Stimulated activated CD4-positive, alpha-beta T cell treated with anti-CD3 and anti-CD28 coated beads, Interleukin-2, amount 100 ng/mL, for 4 hours (primary cell): ENCODE results near the gene KIF21A.
"Not testable (repeated sequence)": the region's sequence is repeated elsewhere in the genome, so short reads cannot be mapped to it uniquely, and the experiment has no call there.

Experiments used
- DNase-seq: peaks from one replicate; pipeline ENCODE4 v3.0.0-alpha.2; 2020; ENCODE audit warnings: low read depth

The KIF21A gene

GRCh38 chr12:39344926-39345325, 98.0 kb downstream of the KIF21A start:
- DNase-seq = no peak

- DNase-seq = no peak
Observed at GRCh38 chr12:39343665-39344064, 99.3 kb downstream of the KIF21A start.

- no peak for DNase-seq
Observed at GRCh38 chr12:39341761-39342160, 101.2 kb downstream of the KIF21A start.

- no peak for DNase-seq
Observed at GRCh38 chr12:39341179-39341578, 101.7 kb downstream of the KIF21A start.

- no peak for DNase-seq
Observed at GRCh38 chr12:39332661-39333175, 110.2 kb downstream of the KIF21A start.

- no peak for DNase-seq
Observed at GRCh38 chr12:39331539-39332261, 111.2 kb downstream of the KIF21A start.

- no peak for DNase-seq
Observed at GRCh38 chr12:39329876-39330275, 113.0 kb downstream of the KIF21A start.

GRCh38 chr12:39329018-39329417, 113.9 kb downstream of the KIF21A start:
- DNase-seq = no peak

GRCh38 chr12:39327965-39328364, 115.0 kb downstream of the KIF21A start:
- DNase-seq = no peak

- DNase-seq = no peak
Observed at GRCh38 chr12:39327510-39327909, 115.4 kb downstream of the KIF21A start.

GRCh38 chr12:39319180-39319579, 123.7 kb downstream of the KIF21A start:
- no peak for DNase-seq

- DNase-seq = no peak
Observed at GRCh38 chr12:39314547-39314946, 128.4 kb downstream of the KIF21A start.

GRCh38 chr12:39309516-39309915, 133.4 kb downstream of the KIF21A start:
- no peak for DNase-seq

GRCh38 chr12:39301422-39301821, 141.5 kb downstream of the KIF21A start:
- DNase-seq = no peak

- DNase-seq = no peak
Observed at GRCh38 chr12:39300799-39301198, 142.1 kb downstream of the KIF21A start.

- no peak for DNase-seq
Observed at GRCh38 chr12:39297891-39298290, 145.0 kb downstream of the KIF21A start.

GRCh38 chr12:39296496-39296895, 146.4 kb downstream of the KIF21A start:
- no peak for DNase-seq

GRCh38 chr12:39295593-39295992, 147.3 kb downstream of the KIF21A start:
- DNase-seq = not testable (repeated sequence)

GRCh38 chr12:39294715-39295114, 148.2 kb downstream of the KIF21A start:
- DNase-seq = no peak

- DNase-seq = no peak
Observed at GRCh38 chr12:39292125-39292630, 150.7 kb downstream of the KIF21A start.

- DNase-seq = no peak
Observed at GRCh38 chr12:39287817-39288216, 155.1 kb downstream of the KIF21A start.

- no peak for DNase-seq
Observed at GRCh38 chr12:39287409-39287808, 155.5 kb downstream of the KIF21A start.

GRCh38 chr12:39278426-39278825, 164.5 kb downstream of the KIF21A start:
- DNase-seq = no peak

GRCh38 chr12:39277416-39277815, 165.5 kb downstream of the KIF21A start:
- DNase-seq = no peak
